ENCODE data around the gene UBASH3B.
A peak's percentile ranks its signal among the peaks of the same experiment; 100 is the strongest.

Gene UBASH3B

GRCh38 chr11:122758339-122758738 lies 102.8 kb downstream of the UBASH3B start:
- no peak for DNase-seq

- DNase-seq, result peak; percentile 53
Measured at GRCh38 chr11:122758974-122759373, 103.5 kb downstream of the UBASH3B start.

- no peak for DNase-seq
Measured at GRCh38 chr11:122763108-122763507, 107.6 kb downstream of the UBASH3B start.

GRCh38 chr11:122764371-122765090 lies 109.0 kb downstream of the UBASH3B start:
- no peak for DNase-seq

GRCh38 chr11:122765487-122766131 lies 110.1 kb downstream of the UBASH3B start:
- no peak for DNase-seq

GRCh38 chr11:122769126-122769780 lies 113.7 kb downstream of the UBASH3B start:
- DNase-seq, result peak; percentile 10

- DNase-seq, result peak; percentile 39
Measured at GRCh38 chr11:122772945-122773344, 117.4 kb downstream of the UBASH3B start.

- no peak for DNase-seq
Measured at GRCh38 chr11:122773781-122774266, 118.3 kb downstream of the UBASH3B start.

- DNase-seq, result peak; percentile 59
Measured at GRCh38 chr11:122775675-122776271, 120.3 kb downstream of the UBASH3B start.

GRCh38 chr11:122776546-122776945 lies 121.0 kb downstream of the UBASH3B start:
- DNase-seq, result no peak

- peak; percentile 56 for DNase-seq
Measured at GRCh38 chr11:122777343-122777742, 121.8 kb downstream of the UBASH3B start.

GRCh38 chr11:122778148-122778547 lies 122.6 kb downstream of the UBASH3B start:
- DNase-seq, result no peak

- DNase-seq, result peak; percentile 53
Measured at GRCh38 chr11:122779047-122779629, 123.6 kb downstream of the UBASH3B start.

- peak; percentile 56 for DNase-seq
Measured at GRCh38 chr11:122780296-122780949, 124.9 kb downstream of the UBASH3B start.

- DNase-seq, result peak; percentile 90
Measured at GRCh38 chr11:122781378-122782195, 126.1 kb downstream of the UBASH3B start.

GRCh38 chr11:122782222-122782621 lies 126.7 kb downstream of the UBASH3B start:
- DNase-seq, result no peak

- no peak for DNase-seq
Measured at GRCh38 chr11:122784325-122784955, 128.9 kb downstream of the UBASH3B start.

- DNase-seq, result no peak
Measured at GRCh38 chr11:122785031-122785541, 129.6 kb downstream of the UBASH3B start.

- DNase-seq, result no peak
Measured at GRCh38 chr11:122786896-122787295, 131.4 kb downstream of the UBASH3B start.

- no peak for DNase-seq
Measured at GRCh38 chr11:122788781-122789535, 133.4 kb downstream of the UBASH3B start.
